ENCODE data around the gene LAIR1.
"Not testable (repeated sequence)": the region's sequence is repeated elsewhere in the genome, so short reads cannot be mapped to it uniquely, and the experiment has no call there.

Gene LAIR1

DNA sequence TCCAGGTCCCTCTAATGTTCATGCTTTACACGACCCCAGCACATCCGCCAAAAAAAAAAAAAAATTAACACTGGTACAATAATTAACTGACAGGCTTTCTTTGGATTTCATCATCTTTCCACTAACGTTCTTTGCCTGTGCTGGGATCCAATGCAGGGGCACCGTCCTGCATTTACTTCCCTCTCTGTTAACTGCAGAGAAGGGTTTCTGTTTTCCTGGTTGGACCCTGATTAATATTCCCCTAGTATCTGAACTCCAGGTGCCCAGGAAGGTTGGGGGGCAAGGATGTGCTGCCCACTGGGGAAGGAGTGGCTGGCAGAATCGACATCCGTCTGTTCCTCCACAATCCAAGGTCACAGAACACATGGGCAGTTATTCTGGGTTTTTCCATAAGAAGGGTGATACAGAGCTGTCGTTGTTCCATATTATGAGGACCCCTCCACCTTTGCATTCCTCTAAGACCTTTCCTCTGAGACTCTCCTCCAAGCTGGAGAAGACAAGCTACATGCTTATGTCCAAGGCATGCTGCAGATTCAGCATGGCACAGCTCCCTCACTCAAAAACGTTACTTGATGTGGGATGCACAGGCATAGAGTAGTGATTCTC is 4.5 kb upstream of the LAIR1 start:
- Histone ChIP-seq H3K14ac (ENCODE audit: low read length) (no peak overlapping the region), H3K4ac (ENCODE audit: low read depth, low read length) (no peak overlapping the region), H4K8ac (ENCODE audit: low read depth, low read length) (no peak overlapping the region), H3K9me3 (ENCODE audit: insufficient read depth, low read depth, low read length) (no peaks in the 10 kb centered on the region), H3K23ac (ENCODE audit: low read length) (no peak overlapping the region), H2BK5ac (ENCODE audit: low read depth, low read length, poor library complexity) (no peak overlapping the region), H3K18ac (ENCODE audit: low read length) (no peak overlapping the region), H3K79me2 (ENCODE audit: control insufficient read depth, insufficient read depth, low read length, poor library complexity) (no peaks in the 10 kb centered on the region), H2AK5ac (ENCODE audit: low read length) (no peak overlapping the region), H3K4me3 (ENCODE audit: low read depth, low read length) (no peak overlapping the region), H3K9ac (ENCODE audit: low read length) (no peak overlapping the region), H3K79me1 (ENCODE audit: low read length) (no peaks in the 10 kb centered on the region), H2BK120ac (ENCODE audit: insufficient read depth, low read length, poor library complexity) (no peak overlapping the region), H3K27ac (ENCODE audit: low read depth, low read length) (no peak overlapping the region), H4K91ac (ENCODE audit: low read depth, low read length) (no peak overlapping the region), H3K4me2 (ENCODE audit: low read length) (no peak overlapping the region), H2AFZ (ENCODE audit: insufficient read depth, low read length, poor library complexity) (no peak overlapping the region), H3K36me3 (ENCODE audit: control insufficient read depth in 1 of 2, insufficient read depth in 2 of 2, low read length in 2 of 2) (no peaks in the 10 kb centered on the region), H4K12ac (ENCODE audit: low read depth, low read length) (no peak overlapping the region), H3K4me1 (ENCODE audit: control insufficient read depth in 1 of 2, insufficient read depth in 2 of 2, low read length in 2 of 2) (no peaks in the 10 kb centered on the region), H3K27me3 (ENCODE audit: insufficient read depth, low read length) (no peaks in the 10 kb centered on the region), H2BK12ac (ENCODE audit: low read length) (no peak overlapping the region)
- no CpG with 5 or more reads among the region's 8 CpGs for WGBS (ENCODE audit: extremely low coverage, insufficient coverage, insufficient read length)
- no peak for DNase-seq

DNA sequence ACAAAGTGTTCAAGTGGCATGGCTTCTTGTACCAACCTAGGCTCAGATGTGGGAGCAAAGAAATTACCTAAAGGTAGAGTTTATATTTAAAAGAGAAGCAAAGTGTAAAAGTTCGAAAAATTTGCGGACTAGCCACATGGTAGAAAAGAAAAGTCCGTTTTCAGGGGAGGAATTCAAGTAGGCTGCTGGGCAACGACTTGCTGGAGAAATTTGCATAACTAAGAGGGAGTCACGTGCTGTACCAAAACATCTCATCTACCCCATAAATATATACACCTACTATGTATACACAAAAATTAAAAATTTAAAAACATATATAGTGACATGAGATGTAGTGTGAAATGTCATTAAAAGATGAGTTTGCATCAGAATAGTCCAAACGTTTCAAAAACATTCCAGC is 2.1 kb upstream of the LAIR1 start:
- Histone ChIP-seq H2BK120ac (ENCODE audit: insufficient read depth, low read length, poor library complexity) (no peak overlapping the region), H2BK12ac (ENCODE audit: low read length) (no peak overlapping the region), H3K27ac (ENCODE audit: low read depth, low read length) (no peak overlapping the region), H4K8ac (ENCODE audit: low read depth, low read length) (no peak overlapping the region), H3K27me3 (ENCODE audit: insufficient read depth, low read length) (no peaks in the 10 kb centered on the region), H2AFZ (ENCODE audit: insufficient read depth, low read length, poor library complexity) (no peak overlapping the region), H2AK5ac (ENCODE audit: low read length) (no peak overlapping the region), H3K14ac (ENCODE audit: low read length) (no peak overlapping the region), H3K23ac (ENCODE audit: low read length) (no peak overlapping the region), H3K4me2 (ENCODE audit: low read length) (no peak overlapping the region), H2BK5ac (ENCODE audit: low read depth, low read length, poor library complexity) (no peak overlapping the region), H4K12ac (ENCODE audit: low read depth, low read length) (no peak overlapping the region), H3K4me3 (ENCODE audit: low read depth, low read length) (no peak overlapping the region), H3K18ac (ENCODE audit: low read length) (no peak overlapping the region), H3K9ac (ENCODE audit: low read length) (no peak overlapping the region), H4K91ac (ENCODE audit: low read depth, low read length) (no peak overlapping the region), H3K4ac (ENCODE audit: low read depth, low read length) (no peak overlapping the region), H3K4me1 (ENCODE audit: control insufficient read depth in 1 of 2, insufficient read depth in 2 of 2, low read length in 2 of 2) (no peaks in the 10 kb centered on the region), H3K9me3 (ENCODE audit: insufficient read depth, low read depth, low read length) (no peaks in the 10 kb centered on the region), H3K79me1 (ENCODE audit: low read length) (no peaks in the 10 kb centered on the region), H3K79me2 (ENCODE audit: control insufficient read depth, insufficient read depth, low read length, poor library complexity) (no peaks in the 10 kb centered on the region), H3K36me3 (ENCODE audit: control insufficient read depth in 1 of 2, insufficient read depth in 2 of 2, low read length in 2 of 2) (no peaks in the 10 kb centered on the region)
- no CpG with 5 or more reads among the region's 6 CpGs for WGBS (ENCODE audit: extremely low coverage, insufficient coverage, insufficient read length)
- DNase-seq, result no peak

DNA sequence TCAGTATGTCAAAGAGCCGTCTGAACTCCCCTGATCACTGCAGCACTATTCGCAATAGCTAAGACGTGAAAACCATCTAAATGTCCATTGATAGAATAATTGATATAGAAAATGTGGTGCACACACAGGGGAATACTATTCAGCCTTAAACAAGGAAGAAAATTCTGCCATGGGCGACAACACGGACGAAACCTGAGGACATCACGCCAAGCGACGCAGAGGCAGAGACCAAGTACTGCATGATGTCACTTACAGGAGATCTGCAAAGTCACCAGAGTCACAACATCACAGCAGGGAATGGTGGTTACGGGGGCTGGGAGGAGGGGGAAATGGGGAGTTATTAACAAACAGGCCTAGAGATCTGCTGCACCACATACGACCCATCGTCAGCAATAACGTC is 1.1 kb upstream of the LAIR1 start:
- not testable (repeated sequence) for H3K4me2 ChIP-seq (ENCODE audit: low read length); H3K27ac ChIP-seq (ENCODE audit: low read depth, low read length); H3K4me3 ChIP-seq (ENCODE audit: low read depth, low read length); H3K14ac ChIP-seq (ENCODE audit: low read length); H2AK5ac ChIP-seq (ENCODE audit: low read length); H3K4me1 ChIP-seq (ENCODE audit: control insufficient read depth in 1 of 2, insufficient read depth in 2 of 2, low read length in 2 of 2); H3K4ac ChIP-seq (ENCODE audit: low read depth, low read length); H3K79me2 ChIP-seq (ENCODE audit: control insufficient read depth, insufficient read depth, low read length, poor library complexity); H2BK120ac ChIP-seq (ENCODE audit: insufficient read depth, low read length, poor library complexity); H3K36me3 ChIP-seq (ENCODE audit: control insufficient read depth in 1 of 2, insufficient read depth in 2 of 2, low read length in 2 of 2); H2BK12ac ChIP-seq (ENCODE audit: low read length); H3K18ac ChIP-seq (ENCODE audit: low read length); H2AFZ ChIP-seq (ENCODE audit: insufficient read depth, low read length, poor library complexity); H3K9ac ChIP-seq (ENCODE audit: low read length); DNase-seq; H4K91ac ChIP-seq (ENCODE audit: low read depth, low read length); H3K9me3 ChIP-seq (ENCODE audit: insufficient read depth, low read depth, low read length); H3K23ac ChIP-seq (ENCODE audit: low read length); H3K27me3 ChIP-seq (ENCODE audit: insufficient read depth, low read length); H4K8ac ChIP-seq (ENCODE audit: low read depth, low read length); H4K12ac ChIP-seq (ENCODE audit: low read depth, low read length); H2BK5ac ChIP-seq (ENCODE audit: low read depth, low read length, poor library complexity); H3K79me1 ChIP-seq (ENCODE audit: low read length)
- WGBS (ENCODE audit: extremely low coverage, insufficient coverage, insufficient read length), result no CpG with 5 or more reads among the region's 13 CpGs

DNA sequence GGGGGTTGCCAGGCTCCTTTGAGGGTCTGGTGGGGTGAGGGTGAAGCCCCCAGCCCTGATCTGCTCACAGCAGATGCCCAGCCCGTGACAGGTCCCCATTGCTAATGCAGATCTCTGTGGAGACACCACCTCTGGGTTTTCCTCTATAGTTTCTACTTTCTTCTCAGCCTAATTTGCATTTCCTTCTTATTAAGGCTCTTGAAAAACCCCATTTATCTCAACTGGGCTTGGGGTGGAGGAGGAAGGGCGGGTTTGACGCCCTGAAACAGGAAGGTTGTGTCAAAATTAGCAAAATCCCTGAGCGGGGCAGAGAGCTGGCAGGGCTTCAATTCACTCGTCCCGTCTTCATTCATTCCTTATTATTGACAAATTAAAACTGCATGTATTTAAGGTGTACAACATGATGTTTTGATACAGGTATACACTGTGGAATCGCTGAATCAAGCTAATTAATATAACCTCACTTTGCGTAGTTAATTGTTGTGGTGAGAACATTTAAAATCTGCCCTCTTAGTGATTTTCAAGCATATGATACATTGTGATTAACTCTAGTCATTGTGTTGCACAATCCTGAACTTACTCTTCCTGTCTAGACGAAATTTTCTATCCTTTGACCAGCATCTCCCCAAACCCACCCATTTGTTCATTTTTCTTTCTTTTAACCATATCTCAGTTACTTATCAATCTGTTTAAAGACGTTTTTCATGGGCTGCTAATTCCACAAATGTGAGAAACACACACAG is 2.9 kb downstream of the LAIR1 start:
- not testable (repeated sequence) for H3K36me3 ChIP-seq (ENCODE audit: control insufficient read depth in 1 of 2, insufficient read depth in 2 of 2, low read length in 2 of 2); H3K79me2 ChIP-seq (ENCODE audit: control insufficient read depth, insufficient read depth, low read length, poor library complexity); H3K18ac ChIP-seq (ENCODE audit: low read length); H3K23ac ChIP-seq (ENCODE audit: low read length); H2BK120ac ChIP-seq (ENCODE audit: insufficient read depth, low read length, poor library complexity); H4K91ac ChIP-seq (ENCODE audit: low read depth, low read length); H3K27ac ChIP-seq (ENCODE audit: low read depth, low read length); H3K4ac ChIP-seq (ENCODE audit: low read depth, low read length); H3K79me1 ChIP-seq (ENCODE audit: low read length); H3K14ac ChIP-seq (ENCODE audit: low read length); DNase-seq; H3K4me1 ChIP-seq (ENCODE audit: control insufficient read depth in 1 of 2, insufficient read depth in 2 of 2, low read length in 2 of 2); H3K9me3 ChIP-seq (ENCODE audit: insufficient read depth, low read depth, low read length); H2BK12ac ChIP-seq (ENCODE audit: low read length); H3K4me3 ChIP-seq (ENCODE audit: low read depth, low read length); H2AFZ ChIP-seq (ENCODE audit: insufficient read depth, low read length, poor library complexity); H3K9ac ChIP-seq (ENCODE audit: low read length); H4K12ac ChIP-seq (ENCODE audit: low read depth, low read length); H4K8ac ChIP-seq (ENCODE audit: low read depth, low read length); H3K4me2 ChIP-seq (ENCODE audit: low read length); H2AK5ac ChIP-seq (ENCODE audit: low read length); H2BK5ac ChIP-seq (ENCODE audit: low read depth, low read length, poor library complexity); H3K27me3 ChIP-seq (ENCODE audit: insufficient read depth, low read length)
- WGBS (ENCODE audit: extremely low coverage, insufficient coverage, insufficient read length), result no CpG with 5 or more reads among the region's 10 CpGs
